OCI-LY1 (cell line): Measurements from ENCODE around the gene NKAP.
"Not testable (repeated sequence)": the region's sequence is repeated elsewhere in the genome, so short reads cannot be mapped to it uniquely, and the experiment has no call there.

ENCODE experiments used
- H2AFZ ChIP-seq: fragments of 200-600 bp; sonication (generic), shearing (Covaris generic); 2 replicates; pipeline ENCODE4 v1.6.0; 2014; ENCODE audit warnings: antibody characterized with exemption, mild to moderate bottlenecking, low read length
- H3F3A ChIP-seq: fragments of 200-600 bp; sonication (generic), shearing (Covaris generic); 2 replicates; pipeline ENCODE4 v1.6.0; 2014; ENCODE audit warnings: mild to moderate bottlenecking, antibody characterized with exemption, low read length, moderate library complexity; ENCODE audit not compliant: insufficient read depth
- H3K27ac ChIP-seq: fragments of 200-600 bp; sonication (generic); 2 replicates; pipeline ENCODE4 v1.5.1; 2014; ENCODE audit warnings: low read length, mixed run types, mild to moderate bottlenecking, low read depth; ENCODE audit not compliant: poor library complexity, severe bottlenecking
- H3K27me3 ChIP-seq: fragments of 200-600 bp; sonication (generic); 2 replicates; pipeline ENCODE4 v1.6.0; 2014; ENCODE audit warnings: antibody characterized with exemption, mild to moderate bottlenecking, low read length, moderate library complexity; ENCODE audit not compliant: insufficient read depth
- H3K36me3 ChIP-seq: fragments of 200-600 bp; sonication (generic); 2 replicates; pipeline ENCODE4 v1.6.1; 2014; ENCODE audit warnings: mild to moderate bottlenecking, antibody characterized with exemption, low read length, moderate library complexity, mixed read lengths; ENCODE audit not compliant: insufficient read depth
- H3K4me1 ChIP-seq: fragments of 200-600 bp; sonication (generic); 2 replicates; pipeline ENCODE4 v1.5.1; 2014; ENCODE audit warnings: mild to moderate bottlenecking, low read length, moderate library complexity; ENCODE audit not compliant: insufficient read depth, severe bottlenecking
- H3K4me2 ChIP-seq: fragments of 200-600 bp; sonication (generic), shearing (Covaris generic); 2 replicates; pipeline ENCODE4 v1.6.1; 2014; ENCODE audit warnings: low read length
- H3K4me3 ChIP-seq: fragments of 200-600 bp; sonication (generic); 2 replicates; pipeline ENCODE4 v1.5.1; 2014; ENCODE audit warnings: low read length, low read depth, mild to moderate bottlenecking, mixed read lengths; ENCODE audit not compliant: poor library complexity, severe bottlenecking
- H3K79me2 ChIP-seq: fragments of 200-600 bp; shearing (Covaris generic); 2 replicates; pipeline ENCODE4 v1.6.1; 2016; ENCODE audit warnings: mixed run types, low read length, mixed read lengths; ENCODE audit not compliant: insufficient read depth
- H3K9ac ChIP-seq: fragments of 200-600 bp; sonication (generic), shearing (Covaris generic); 2 replicates; pipeline ENCODE4 v1.6.1; 2014; ENCODE audit warnings: mild to moderate bottlenecking, low read length, mixed read lengths
- H3K9me2 ChIP-seq: fragments of 200-600 bp; sonication (generic), shearing (Covaris generic); 2 replicates; pipeline ENCODE4 v1.6.1; 2014; ENCODE audit warnings: low read depth, mild to moderate bottlenecking, low read length, mixed read lengths
- H3K9me3 ChIP-seq: fragments of 200-600 bp; shearing (Covaris generic); 2 replicates; pipeline ENCODE4 v1.6.1; 2014; ENCODE audit warnings: low read length, mixed read lengths
- H4K20me1 ChIP-seq: fragments of 200-600 bp; sonication (generic), shearing (Covaris generic); 2 replicates; pipeline ENCODE4 v1.6.0; 2016; ENCODE audit warnings: mild to moderate bottlenecking, low read length; ENCODE audit not compliant: insufficient read depth
- EZH2 ChIP-seq: fragments of 200-600 bp; sonication (generic), shearing (Covaris generic); IDR thresholded peaks from 2 replicates; pipeline ENCODE4 v1.8.0; 2017; ENCODE audit warnings: borderline replicate concordance, mixed run types, mild to moderate bottlenecking, antibody characterized with exemption, low read length, moderate library complexity, mixed read lengths
- TF ChIP-seq, protein P1 (sequence below): fragments of 200-600 bp; sonication (generic), shearing (Covaris generic); IDR thresholded peaks from 2 replicates; pipeline ENCODE4 v1.5.1; 2017; ENCODE audit warnings: mild to moderate bottlenecking, antibody characterized with exemption, low read length, moderate library complexity, mixed read lengths

NKAP gene

GRCh38 chrX:119983494-119983893 lies 39.9 kb upstream of the NKAP start:
- no peaks in the 10 kb centered on the region for H4K20me1 ChIP-seq
- H3K4me2 ChIP-seq = no peak overlapping the region
- no peaks in the 10 kb centered on the region for H3K9me2 ChIP-seq
- H3K79me2 ChIP-seq = no peaks in the 10 kb centered on the region
- H3K4me1 ChIP-seq = no peaks in the 10 kb centered on the region
- H3K9ac ChIP-seq = no peak overlapping the region
- H3K27ac ChIP-seq = no peak overlapping the region
- no peaks in the 10 kb centered on the region for H3F3A ChIP-seq
- no peak for TF ChIP-seq EZH2
- TF ChIP-seq, protein P1, sequence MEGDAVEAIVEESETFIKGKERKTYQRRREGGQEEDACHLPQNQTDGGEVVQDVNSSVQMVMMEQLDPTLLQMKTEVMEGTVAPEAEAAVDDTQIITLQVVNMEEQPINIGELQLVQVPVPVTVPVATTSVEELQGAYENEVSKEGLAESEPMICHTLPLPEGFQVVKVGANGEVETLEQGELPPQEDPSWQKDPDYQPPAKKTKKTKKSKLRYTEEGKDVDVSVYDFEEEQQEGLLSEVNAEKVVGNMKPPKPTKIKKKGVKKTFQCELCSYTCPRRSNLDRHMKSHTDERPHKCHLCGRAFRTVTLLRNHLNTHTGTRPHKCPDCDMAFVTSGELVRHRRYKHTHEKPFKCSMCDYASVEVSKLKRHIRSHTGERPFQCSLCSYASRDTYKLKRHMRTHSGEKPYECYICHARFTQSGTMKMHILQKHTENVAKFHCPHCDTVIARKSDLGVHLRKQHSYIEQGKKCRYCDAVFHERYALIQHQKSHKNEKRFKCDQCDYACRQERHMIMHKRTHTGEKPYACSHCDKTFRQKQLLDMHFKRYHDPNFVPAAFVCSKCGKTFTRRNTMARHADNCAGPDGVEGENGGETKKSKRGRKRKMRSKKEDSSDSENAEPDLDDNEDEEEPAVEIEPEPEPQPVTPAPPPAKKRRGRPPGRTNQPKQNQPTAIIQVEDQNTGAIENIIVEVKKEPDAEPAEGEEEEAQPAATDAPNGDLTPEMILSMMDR = no peak
- H3K27me3 ChIP-seq = no peaks in the 10 kb centered on the region
- H3K9me3 ChIP-seq = no peaks in the 10 kb centered on the region
- no peak overlapping the region for H3K4me3 ChIP-seq
- no peak overlapping the region for H2AFZ ChIP-seq
- H3K36me3 ChIP-seq = no peaks in the 10 kb centered on the region

DNA sequence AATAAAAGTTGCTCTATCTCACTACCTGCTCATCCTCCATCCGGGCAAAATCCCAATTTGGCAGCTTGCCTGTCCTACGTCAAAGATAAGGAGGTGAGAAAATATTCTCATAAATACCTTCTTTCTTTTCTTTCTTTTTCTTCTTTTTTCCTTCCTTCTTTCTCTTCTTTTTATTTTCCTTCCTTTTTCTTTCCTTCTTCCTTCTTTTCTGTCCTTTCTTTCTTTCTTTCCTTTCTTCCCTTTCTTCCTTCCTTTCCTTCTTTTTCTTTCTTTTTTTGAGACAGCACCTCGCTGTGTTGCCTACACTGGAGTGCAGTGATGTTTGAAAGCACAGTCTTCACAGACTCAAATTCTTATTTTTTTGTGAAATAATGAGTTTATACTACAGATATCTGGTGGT lies 38.6 kb upstream of the NKAP start:
- H2AFZ ChIP-seq = no peak overlapping the region
- H3K4me2 ChIP-seq = no peak overlapping the region
- H3K79me2 ChIP-seq = no peaks in the 10 kb centered on the region
- H3K9me2 ChIP-seq = no peaks in the 10 kb centered on the region
- no peaks in the 10 kb centered on the region for H3F3A ChIP-seq
- H4K20me1 ChIP-seq = no peaks in the 10 kb centered on the region
- H3K27me3 ChIP-seq = no peaks in the 10 kb centered on the region
- no peaks in the 10 kb centered on the region for H3K36me3 ChIP-seq
- TF ChIP-seq, protein P1 = no peak
- TF ChIP-seq EZH2 = no peak
- H3K9ac ChIP-seq = no peak overlapping the region
- no peaks in the 10 kb centered on the region for H3K4me1 ChIP-seq
- H3K4me3 ChIP-seq = no peak overlapping the region
- no peak overlapping the region for H3K27ac ChIP-seq
- H3K9me3 ChIP-seq = no peaks in the 10 kb centered on the region

DNA sequence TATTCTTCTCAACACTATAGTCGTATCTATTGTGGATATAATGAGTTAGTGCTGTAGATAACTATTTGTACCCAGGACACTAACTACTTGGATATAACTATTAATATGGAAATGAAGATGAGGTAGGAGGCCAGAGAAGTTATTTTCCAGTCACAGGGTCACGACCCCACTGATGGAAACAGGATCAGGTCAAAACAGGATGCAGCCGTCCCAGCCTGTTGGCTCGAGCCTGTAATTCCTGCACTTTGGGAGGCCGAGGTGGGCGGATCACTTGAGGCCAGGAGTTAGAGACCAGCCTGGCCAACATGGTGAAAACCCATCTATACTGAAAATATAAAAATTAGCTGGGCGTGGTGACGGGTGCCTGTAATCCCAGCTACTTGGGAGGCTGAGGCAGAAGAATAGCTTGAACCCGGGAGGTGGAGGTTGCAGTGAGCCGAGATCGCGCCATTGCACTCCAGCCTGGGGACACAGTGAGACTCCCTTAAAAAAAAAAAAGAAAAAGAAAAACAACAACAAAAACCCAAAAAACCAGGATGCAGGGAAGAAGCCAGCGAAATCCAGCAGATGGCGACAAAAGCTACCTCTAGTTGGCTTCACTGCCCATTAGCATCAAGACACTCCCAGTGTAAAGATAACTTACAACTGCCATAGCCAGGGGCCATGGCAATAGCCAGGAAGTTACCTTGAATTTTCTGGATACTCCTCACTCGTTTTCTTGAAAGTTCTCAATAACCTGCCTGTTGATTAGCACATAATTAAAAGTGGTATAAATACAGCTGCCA lies 37.9 kb upstream of the NKAP start:
- no peaks in the 10 kb centered on the region for H3K36me3 ChIP-seq
- H3K27ac ChIP-seq = no peak overlapping the region
- TF ChIP-seq, protein P1 = peak; percentile 50
- no peak for TF ChIP-seq EZH2
- no peaks in the 10 kb centered on the region for H4K20me1 ChIP-seq
- no peaks in the 10 kb centered on the region for H3K9me3 ChIP-seq
- H3K4me3 ChIP-seq = no peak overlapping the region
- no peaks in the 10 kb centered on the region for H3K9me2 ChIP-seq
- no peak overlapping the region for H3K4me2 ChIP-seq
- H3F3A ChIP-seq = no peaks in the 10 kb centered on the region
- H3K9ac ChIP-seq = no peak overlapping the region
- no peaks in the 10 kb centered on the region for H3K4me1 ChIP-seq
- no peaks in the 10 kb centered on the region for H3K27me3 ChIP-seq
- H2AFZ ChIP-seq = no peak overlapping the region
- H3K79me2 ChIP-seq = no peaks in the 10 kb centered on the region

- H3K9ac ChIP-seq, H3K9me2 ChIP-seq, H3K27ac ChIP-seq, H3F3A ChIP-seq, H3K9me3 ChIP-seq, H3K79me2 ChIP-seq, H3K4me1 ChIP-seq, H2AFZ ChIP-seq, H3K36me3 ChIP-seq, H4K20me1 ChIP-seq, H3K4me3 ChIP-seq, H3K4me2 ChIP-seq, H3K27me3 ChIP-seq: not testable (repeated sequence)
These were observed 33.6 kb upstream of the NKAP start for GRCh38 chrX:119977172-119977571.
